Measurements from ENCODE around the gene TLCD5. TPM values are rescaled to one million over a fixed set of nuclear protein-coding genes. Genes with fewer than 3 reads are reported as not detected.

Gene TLCD5
- total RNA-seq, 6 experiments from 2014 or later = 7.8 to 10.2 (median 8.6) TPM

- Mint-ChIP-seq H3K36me3 (ENCODE audit: low read depth) (peaks cover 10% of the 10 kb centered on the region), H3K4me3 (no peak overlapping the region), H3K27ac (no peak overlapping the region), H3K27me3 (ENCODE audit: insufficient read depth) (no peaks in the 10 kb centered on the region), H3K9me3 (no peaks in the 10 kb centered on the region), H3K4me1 (ENCODE audit: low read depth) (peaks cover 51% of the 10 kb centered on the region)
- TF ChIP-seq CTCF (IDR thresholded peaks at IDR 0.05) = no peak
- no peak for DNase-seq
Observed at GRCh38 chr11:120352405-120352804, 27.3 kb downstream of the TLCD5 start.

GRCh38 chr11:120354068-120354467 is 29.0 kb downstream of the TLCD5 start:
- DNase-seq = no peak

DNA sequence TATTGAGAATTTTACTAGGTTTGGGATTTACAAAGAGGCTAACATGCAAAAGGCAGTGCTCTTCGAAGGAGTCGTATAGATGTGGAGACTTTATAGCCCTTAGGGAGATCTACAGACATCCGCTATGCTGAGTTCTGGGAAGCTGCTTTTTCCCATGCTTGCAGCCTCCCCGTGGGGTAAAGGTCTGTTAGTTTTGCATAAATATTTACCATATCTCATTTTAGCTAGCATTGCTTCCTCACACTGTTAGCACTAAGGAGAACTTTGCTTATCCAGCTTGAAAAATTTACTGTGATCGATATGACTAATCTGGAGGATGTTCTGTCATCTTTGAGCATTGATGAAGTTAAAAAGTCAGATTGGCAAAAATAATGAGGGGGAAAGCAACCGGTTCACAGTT is 29.7 kb downstream of the TLCD5 start:
- Mint-ChIP-seq H3K9me3 (no peaks in the 10 kb centered on the region), H3K4me3 (no peak overlapping the region), H3K36me3 (ENCODE audit: low read depth) (peaks cover 19% of the 10 kb centered on the region), H3K27ac (no peak overlapping the region), H3K27me3 (ENCODE audit: insufficient read depth) (no peaks in the 10 kb centered on the region), H3K4me1 (ENCODE audit: low read depth) (peaks cover 34% of the 10 kb centered on the region)
- no peak for DNase-seq
- TF ChIP-seq CTCF (IDR thresholded peaks at IDR 0.05) = no peak

More at GRCh38 chr11:120354068-120354467, 29.0 kb downstream of the TLCD5 start:
- Mint-ChIP-seq H3K9me3 (no peaks in the 10 kb centered on the region), H3K36me3 (ENCODE audit: low read depth) (peaks cover 18% of the 10 kb centered on the region), H3K4me3 (no peak overlapping the region), H3K27me3 (ENCODE audit: insufficient read depth) (no peaks in the 10 kb centered on the region), H3K4me1 (ENCODE audit: low read depth) (peaks cover 41% of the 10 kb centered on the region), H3K27ac (no peak overlapping the region; the same call in 1 of the 2 replicates)
- TF ChIP-seq CTCF (IDR thresholded peaks at IDR 0.05) = no peak

- Mint-ChIP-seq H3K4me1 (ENCODE audit: low read depth) (peaks cover 32% of the 10 kb centered on the region), H3K4me3 (no peak overlapping the region), H3K27ac (no peak overlapping the region)
Observed at GRCh38 chr11:120357620-120358019, 32.5 kb downstream of the TLCD5 start.

DNA sequence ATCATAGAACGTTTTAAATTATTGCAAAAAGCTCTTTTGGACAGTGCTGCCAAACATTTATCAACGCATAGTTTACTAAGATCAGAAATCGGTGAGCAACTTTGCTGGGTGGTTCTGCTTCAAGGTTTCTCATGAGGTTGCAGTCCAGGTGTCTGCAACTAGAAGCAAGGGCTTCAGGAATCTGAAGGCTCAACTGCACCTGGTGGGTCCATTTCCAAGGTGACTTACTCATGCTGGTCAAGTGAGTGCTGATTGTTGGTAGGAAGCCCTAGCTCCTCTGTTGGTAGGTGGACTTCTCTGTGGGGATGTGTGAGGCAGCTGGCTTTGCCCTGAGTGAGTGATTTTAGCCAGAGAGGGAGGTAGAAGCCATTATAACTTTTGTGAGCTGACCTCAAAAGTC is 33.6 kb downstream of the TLCD5 start:
- TF ChIP-seq CTCF (IDR thresholded peaks at IDR 0.05) = no peak
- no peak for DNase-seq
- Mint-ChIP-seq H3K36me3 (ENCODE audit: low read depth) (peaks cover 18% of the 10 kb centered on the region), H3K4me3 (no peak overlapping the region), H3K27me3 (ENCODE audit: insufficient read depth) (no peaks in the 10 kb centered on the region), H3K9me3 (no peaks in the 10 kb centered on the region), H3K27ac (no peak overlapping the region), H3K4me1 (ENCODE audit: low read depth) (peaks cover 39% of the 10 kb centered on the region)

More at GRCh38 chr11:120357620-120358019, 32.5 kb downstream of the TLCD5 start:
- no peaks in the 10 kb centered on the region for H3K9me3 Mint-ChIP-seq
- H3K27me3 Mint-ChIP-seq (ENCODE audit: insufficient read depth) = no peaks in the 10 kb centered on the region
- no peak for TF ChIP-seq CTCF (IDR thresholded peaks at IDR 0.05)
- DNase-seq = no peak
- peaks cover 22% of the 10 kb centered on the region for H3K36me3 Mint-ChIP-seq (ENCODE audit: low read depth)

- DNase-seq = no peak
- peaks cover 43% of the 10 kb centered on the region for H3K4me1 Mint-ChIP-seq (ENCODE audit: low read depth)
- no peak for TF ChIP-seq CTCF (IDR thresholded peaks at IDR 0.05)
- no peaks in the 10 kb centered on the region for H3K9me3 Mint-ChIP-seq
- H3K27me3 Mint-ChIP-seq (ENCODE audit: insufficient read depth) = no peaks in the 10 kb centered on the region; the same call in 1 of the 2 replicates
- H3K36me3 Mint-ChIP-seq (ENCODE audit: low read depth) = peaks cover 15% of the 10 kb centered on the region
- no peak overlapping the region for H3K4me3 Mint-ChIP-seq
- H3K27ac Mint-ChIP-seq = peak overlapping the region; percentile 53
Observed at GRCh38 chr11:120363436-120363835, 38.3 kb downstream of the TLCD5 start.

Data from HFFc6 (cell line).